Right cardiac atrium (tissue), 5 donors: ENCODE results near the gene STIM1. TPM values are rescaled to one million over a fixed set of nuclear protein-coding genes. Genes with fewer than 3 reads are reported as not detected.
A peak's percentile ranks its signal among the peaks of the same experiment; 100 is the strongest.

Experiments
- ATAC-seq, 2 donors: fragments of 200-7000 bp; cut with Tn5 transposase; one replicate each; pipeline versions ENCODE4 v1.8.0 to v1.9.1; 2020; ENCODE audit warnings: moderate library complexity in 2 of 2, mild to moderate bottlenecking in 1 of 2
- DNase-seq, 3 donors: peaks; one replicate each; pipeline ENCODE4 v3.0.0-alpha.2; 2020
- H3K27ac ChIP-seq: one replicate; pipeline ENCODE4 v1.5.1; 2013; ENCODE audit warnings: mild to moderate bottlenecking, low read length, control low read depth, moderate library complexity
- H3K27me3 ChIP-seq: one replicate; pipeline ENCODE4 v1.6.1; 2013; ENCODE audit not compliant: control insufficient read depth, insufficient read depth
- H3K4me1 ChIP-seq: one replicate; pipeline ENCODE4 v1.6.1; 2013; ENCODE audit warnings: low read length; ENCODE audit not compliant: control insufficient read depth, insufficient read depth
- H3K4me3 ChIP-seq: one replicate; pipeline ENCODE4 v1.5.1; 2013; ENCODE audit warnings: low read length, control low read depth
- H3K9me3 ChIP-seq: one replicate; pipeline ENCODE4 v1.6.1; 2013; ENCODE audit warnings: low read length; ENCODE audit not compliant: control insufficient read depth
- WGBS: extraction: QIAGEN DNeasy Blood & Tissue Kit; methylation state at CpG from one replicate; pipeline ENCODE4 v1.1.7; 2013; 5-methylcytosine and 5-hydroxymethylcytosine counted together
- intact Hi-C, 4 donors: fragments of 100-400 bp; cut with DNase I; formaldehyde crosslinking; loops; one replicate each; pipeline versions ENCODE4 v1.11.0 to v1.14.0; 2022 to 2023
- polyA plus RNA-seq: library from polyadenylated mRNA; stranded (reverse); fragments of 200-250 nt; gene quantifications from one replicate; pipeline ENCODE4 v1.2.3, GENCODE V29; 2013
- total RNA-seq, 4 donors: library from RNA; stranded (reverse); fragmentation: NEBNext Ultra II Directional; extraction: Animal tissue kit (Norgen Biotek cat#: 25700); gene quantifications; one replicate each; pipeline ENCODE4 v1.2.1, GENCODE V29; 2021
- donor health status: healthy with polysubstance abuse.
- donor health status: DM: no; HTN: yes; CAD: no.
- donor health status: DM: no; HTN: no; CAD: no.
- donor health status: DM: no; HTN: yes; CAD: no; lungs with severe emphysema.
- donor health status: DM: yes; HTN: yes; CAD: no.

STIM1 gene
- total and polyA plus RNA-seq, 5 donors = 10.8 to 19.3 (median 15.8) TPM

GRCh38 chr11:3867209-3868091 lies 12.0 kb downstream of the STIM1 start:
- Histone ChIP-seq H3K9me3 (no peaks in the 10 kb centered on the region), H3K4me3 (no peak overlapping the region), H3K27me3 (no peaks in the 10 kb centered on the region), H3K27ac (peak overlapping the region; percentile 53), H3K4me1 (peaks cover 9% of the 10 kb centered on the region)
- 14% methylated on average over 6 of the region's 6 CpGs for WGBS
- intact Hi-C loops = no loop called here
- ATAC-seq = peak; percentile 92
- DNase-seq = peak in 2 of 3 donors; percentile 28 to 58

GRCh38 chr11:3873712-3874349 lies 18.4 kb downstream of the STIM1 start:
- H3K27me3 ChIP-seq = no peaks in the 10 kb centered on the region
- ATAC-seq (no peak), DNase-seq (no peak)
- intact Hi-C loops = no loop called here
- no peak overlapping the region for H3K27ac ChIP-seq
- 74% methylated on average over 2 of the region's 2 CpGs for WGBS
- H3K4me1 ChIP-seq = no peaks in the 10 kb centered on the region
- H3K4me3 ChIP-seq = no peak overlapping the region
- H3K9me3 ChIP-seq = no peaks in the 10 kb centered on the region

GRCh38 chr11:3876613-3877012 lies 21.1 kb downstream of the STIM1 start:
- DNase-seq = no peak
- no peak for ATAC-seq
- intact Hi-C loops = no loop called here
- no peaks in the 10 kb centered on the region for H3K9me3 ChIP-seq
- H3K4me3 ChIP-seq = no peak overlapping the region
- whole genome bisulfite sequencing = 94% methylated on average over 3 of the region's 3 CpGs
- H3K27me3 ChIP-seq = no peaks in the 10 kb centered on the region
- H3K4me1 ChIP-seq = peaks cover 3% of the 10 kb centered on the region
- H3K27ac ChIP-seq = no peak overlapping the region

GRCh38 chr11:3877364-3878257 lies 22.1 kb downstream of the STIM1 start:
- peaks cover 3% of the 10 kb centered on the region for H3K4me1 ChIP-seq
- H3K27me3 ChIP-seq = no peaks in the 10 kb centered on the region
- 85% methylated on average over 8 of the region's 8 CpGs for WGBS
- ATAC-seq = no peak
- intact Hi-C loops = no loop called here
- no peaks in the 10 kb centered on the region for H3K9me3 ChIP-seq
- no peak for DNase-seq
- H3K27ac ChIP-seq = no peak overlapping the region
- H3K4me3 ChIP-seq = no peak overlapping the region

GRCh38 chr11:3878258-3878584 lies 22.8 kb downstream of the STIM1 start:
- DNase-seq = no peak
- Histone ChIP-seq H3K9me3 (no peaks in the 10 kb centered on the region), H3K4me3 (no peak overlapping the region), H3K4me1 (peaks cover 3% of the 10 kb centered on the region), H3K27ac (no peak overlapping the region), H3K27me3 (no peaks in the 10 kb centered on the region)
- intact Hi-C loops = no loop called here
- no peak for ATAC-seq

GRCh38 chr11:3879216-3879966 lies 23.9 kb downstream of the STIM1 start:
- Histone ChIP-seq H3K27me3 (no peaks in the 10 kb centered on the region), H3K27ac (no peak overlapping the region), H3K4me3 (no peak overlapping the region), H3K9me3 (no peaks in the 10 kb centered on the region), H3K4me1 (peaks cover 3% of the 10 kb centered on the region)
- ATAC-seq (no peak), DNase-seq (no peak)
- intact Hi-C loops = no loop called here
- WGBS = 54% methylated on average over 4 of the region's 4 CpGs

- Histone ChIP-seq H3K9me3 (no peaks in the 10 kb centered on the region), H3K27ac (no peak overlapping the region), H3K4me1 (peaks cover 3% of the 10 kb centered on the region), H3K27me3 (no peaks in the 10 kb centered on the region), H3K4me3 (no peak overlapping the region)
- DNase-seq = no peak
- ATAC-seq = peak in 1 of 2 donors; percentile 31
- WGBS = 64% methylated on average over 2 of the region's 2 CpGs
- intact Hi-C loops = no loop called here
Measured at GRCh38 chr11:3879967-3880542, 24.6 kb downstream of the STIM1 start.

GRCh38 chr11:3880724-3881123 lies 25.3 kb downstream of the STIM1 start:
- peak in 1 of 2 donors; percentile 55 for ATAC-seq
- peaks cover 5% of the 10 kb centered on the region for H3K4me1 ChIP-seq
- DNase-seq = no peak

GRCh38 chr11:3882655-3883054 lies 27.2 kb downstream of the STIM1 start:
- no peak overlapping the region for H3K27ac ChIP-seq
- no peaks in the 10 kb centered on the region for H3K27me3 ChIP-seq
- H3K4me3 ChIP-seq = no peak overlapping the region
- H3K9me3 ChIP-seq = no peaks in the 10 kb centered on the region
- peaks cover 5% of the 10 kb centered on the region for H3K4me1 ChIP-seq
- intact Hi-C loops = no loop called here
- ATAC-seq (no peak), DNase-seq (no peak)

More at GRCh38 chr11:3880724-3881123, 25.3 kb downstream of the STIM1 start:
- no peaks in the 10 kb centered on the region for H3K9me3 ChIP-seq
- 62% methylated on average over 3 of the region's 3 CpGs for WGBS
- H3K27me3 ChIP-seq = no peaks in the 10 kb centered on the region
- no peak overlapping the region for H3K4me3 ChIP-seq
- H3K27ac ChIP-seq = peak overlapping the region; percentile 58
- intact Hi-C loops = no loop called here

- H3K4me1 ChIP-seq = peaks cover 2% of the 10 kb centered on the region
- intact Hi-C loops = no loop called here
- H3K27ac ChIP-seq = no peak overlapping the region
- no peak for ATAC-seq
- no peak overlapping the region for H3K4me3 ChIP-seq
- no peaks in the 10 kb centered on the region for H3K9me3 ChIP-seq
- WGBS = 85% methylated on average over 7 of the region's 7 CpGs
- no peak for DNase-seq
- no peaks in the 10 kb centered on the region for H3K27me3 ChIP-seq
Measured at GRCh38 chr11:3885855-3886254, 30.4 kb downstream of the STIM1 start.
